Ramos (cell line): Measurements from ENCODE around the gene MRPL11.
"Not testable (repeated sequence)": the region's sequence is repeated elsewhere in the genome, so short reads cannot be mapped to it uniquely, and the experiment has no call there.

Experiments
- in situ Hi-C: fragments of 300-500 bp; cut with MboI; formaldehyde crosslinking; loops from one replicate; pipeline ENCODE4 v1.14.3; 2022; ENCODE audit warnings: low sequenced_read_pairs; ENCODE audit not compliant: unreplicated experiment

MRPL11 gene

GRCh38 chr11:66440101-66440939, 1.7 kb upstream of the MRPL11 start:
- in situ Hi-C loops, result not testable (repeated sequence)

DNA sequence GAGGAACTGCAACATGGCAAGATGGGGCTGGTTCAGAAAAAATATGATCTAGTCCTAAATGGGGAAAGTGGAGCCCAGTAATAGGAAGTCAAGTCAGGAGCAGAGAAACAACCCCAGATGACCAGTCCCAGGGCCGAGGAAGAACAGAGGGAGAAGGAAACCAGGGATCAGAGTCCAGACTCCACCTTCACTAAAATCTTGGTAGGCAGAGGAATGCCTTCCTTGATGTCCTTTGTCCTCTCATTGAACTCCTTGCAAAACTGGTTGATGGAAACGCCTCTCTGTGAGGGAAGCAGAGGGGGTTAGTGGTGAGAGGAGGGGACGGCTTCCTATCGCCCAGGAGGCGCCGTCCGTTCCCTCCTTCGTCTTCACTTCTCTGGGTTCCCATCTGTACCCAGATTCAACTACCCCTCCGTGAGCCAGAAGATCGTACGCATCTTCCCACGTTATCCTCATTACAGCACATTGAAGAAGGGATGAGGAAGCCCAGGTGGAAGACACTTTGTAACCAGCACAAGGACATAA, 607 bp downstream of the MRPL11 start:
- in situ Hi-C loops, result no loop called here

DNA sequence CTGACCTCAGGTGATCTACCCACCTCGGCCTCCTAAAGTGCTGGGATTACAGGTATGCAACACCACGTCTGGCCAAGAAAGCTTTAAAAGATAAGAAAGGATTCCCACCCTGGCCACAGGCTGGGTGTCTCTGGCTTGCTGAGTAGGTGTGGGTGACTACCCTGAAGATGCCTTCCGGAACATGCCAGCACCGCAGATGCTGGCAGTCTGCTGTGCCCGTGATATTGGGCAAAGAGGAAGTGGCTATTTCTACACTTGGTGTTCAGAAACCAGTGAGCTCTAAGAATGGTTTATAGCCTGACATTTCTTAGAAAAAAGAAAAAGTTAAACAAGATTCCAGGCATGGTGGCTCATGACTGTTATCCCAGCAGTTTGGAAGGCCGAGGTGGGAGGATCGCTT, 6.1 kb downstream of the MRPL11 start:
- in situ Hi-C loops, result no loop called here

DNA sequence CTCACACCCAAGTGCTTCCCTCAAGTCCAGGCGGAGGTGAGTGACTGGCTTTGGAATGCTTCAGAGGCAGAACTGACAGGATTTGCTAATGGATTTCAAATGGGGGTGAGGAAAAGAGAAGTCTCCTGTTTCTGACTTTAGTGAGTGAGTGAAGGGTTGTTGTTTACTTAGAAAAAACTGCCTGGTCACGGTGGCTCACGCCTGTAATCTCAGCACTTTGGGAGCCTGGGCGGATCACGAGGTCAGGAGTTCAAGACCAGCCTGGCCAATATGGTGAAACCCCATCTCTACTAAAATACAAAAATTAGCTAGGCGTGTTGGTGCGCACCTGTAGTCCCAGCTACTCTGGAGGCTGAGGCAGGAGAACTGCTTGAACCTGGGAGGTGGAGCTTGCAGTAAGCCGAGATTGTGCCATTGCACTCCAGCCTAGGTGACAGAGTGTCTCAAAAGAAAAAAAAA, 6.7 kb downstream of the MRPL11 start:
- in situ Hi-C loops, result not testable (repeated sequence)

GRCh38 chr11:66431287-66431686, 7.4 kb downstream of the MRPL11 start:
- in situ Hi-C loops, result not testable (repeated sequence)

GRCh38 chr11:66429983-66430602, 8.6 kb downstream of the MRPL11 start:
- in situ Hi-C loops, result no loop called here

GRCh38 chr11:66428933-66429332, 9.7 kb downstream of the MRPL11 start:
- in situ Hi-C loops, result no loop called here

- in situ Hi-C loops, result no loop called here
These were observed 12.3 kb downstream of the MRPL11 start for GRCh38 chr11:66426314-66426713.

DNA sequence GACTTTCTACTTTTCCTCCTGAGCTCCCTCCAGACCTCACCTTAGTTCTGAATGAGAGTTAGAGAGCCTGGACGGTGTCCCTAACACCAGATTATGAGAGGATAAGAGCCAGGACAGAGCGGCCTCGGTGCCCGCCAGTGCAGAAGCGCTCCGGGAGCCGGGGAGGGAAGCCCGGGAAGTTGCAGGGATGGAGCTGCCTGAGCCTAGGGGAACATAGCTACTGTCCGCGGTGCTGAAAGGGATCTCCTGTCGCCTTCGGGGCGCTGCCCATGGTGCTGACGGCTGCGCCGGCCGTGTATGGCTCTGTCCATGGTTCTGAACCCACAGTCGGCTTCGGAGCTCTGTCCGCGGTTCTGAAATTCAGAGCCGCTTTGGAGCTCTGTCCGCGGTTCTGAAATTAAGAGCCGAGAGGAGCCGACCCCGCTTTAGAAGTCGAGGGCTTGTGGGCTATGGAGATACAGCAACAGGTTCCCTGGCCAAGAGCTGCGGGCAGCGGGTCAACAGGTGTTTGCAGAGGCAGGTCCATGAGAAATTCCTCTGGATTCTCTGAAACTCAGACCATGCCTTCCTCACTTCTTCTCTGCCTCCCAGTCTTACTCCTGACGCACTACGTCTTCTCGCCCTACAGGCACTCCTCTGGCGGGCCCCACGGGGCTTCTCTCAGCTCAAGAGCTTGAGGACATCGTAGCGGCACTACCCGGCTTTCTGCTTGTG, 17.0 kb downstream of the MRPL11 start:
- in situ Hi-C loops, result no loop called here

- in situ Hi-C loops, result no loop called here
These were observed 17.8 kb downstream of the MRPL11 start, which contains the start of gene NPAS4 for GRCh38 chr11:66420671-66421476. Gene NPAS4, plus strand, starts transcription at chr11:66421035. Its CDS starts 145 bp downstream, at chr11:66421180.

- in situ Hi-C loops, result no loop called here
These were observed 18.8 kb downstream of the MRPL11 start for GRCh38 chr11:66419825-66420224.

- in situ Hi-C loops, result no loop called here
These were observed 19.7 kb downstream of the MRPL11 start for GRCh38 chr11:66418986-66419308.

DNA sequence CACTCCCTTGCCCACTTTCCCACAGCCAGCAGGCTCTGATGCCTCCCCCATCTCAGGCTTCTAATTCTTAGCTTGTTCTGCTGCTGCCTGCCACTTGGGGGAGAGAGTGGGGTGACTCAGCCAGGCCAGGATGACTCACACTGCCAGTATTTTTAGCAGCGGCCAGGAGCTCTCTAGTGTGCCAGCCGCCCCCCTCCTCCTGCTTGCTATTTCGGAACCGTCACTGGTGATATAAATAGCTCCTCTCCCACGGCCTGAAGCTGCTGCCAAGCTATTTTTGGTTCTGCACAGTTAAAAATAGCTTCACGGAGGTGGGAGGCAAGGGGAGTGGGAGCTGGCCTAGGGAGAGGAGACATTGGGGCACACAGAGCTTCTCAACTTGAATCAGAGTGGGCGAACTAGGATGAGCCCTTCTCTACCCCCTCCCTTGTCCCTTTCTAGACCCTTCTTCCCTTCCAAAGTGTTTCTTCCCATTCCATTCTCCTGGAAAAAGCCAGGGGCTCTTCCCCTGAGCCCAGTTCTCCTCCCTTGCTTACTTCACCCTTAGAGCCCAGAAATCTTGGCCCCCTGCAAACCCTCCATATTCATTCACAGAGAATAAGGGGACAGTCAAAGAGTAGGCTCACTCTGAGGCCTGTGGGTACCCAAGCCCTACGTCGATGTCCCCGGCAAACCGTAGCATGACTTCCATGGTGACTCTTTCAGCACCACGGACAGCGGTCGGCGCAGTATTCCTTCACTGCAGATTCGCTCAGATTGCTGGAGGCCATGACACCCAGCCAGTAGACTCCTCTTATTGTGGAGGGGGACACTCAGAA, 20.3 kb downstream of the MRPL11 start:
- in situ Hi-C loops, result no loop called here

DNA sequence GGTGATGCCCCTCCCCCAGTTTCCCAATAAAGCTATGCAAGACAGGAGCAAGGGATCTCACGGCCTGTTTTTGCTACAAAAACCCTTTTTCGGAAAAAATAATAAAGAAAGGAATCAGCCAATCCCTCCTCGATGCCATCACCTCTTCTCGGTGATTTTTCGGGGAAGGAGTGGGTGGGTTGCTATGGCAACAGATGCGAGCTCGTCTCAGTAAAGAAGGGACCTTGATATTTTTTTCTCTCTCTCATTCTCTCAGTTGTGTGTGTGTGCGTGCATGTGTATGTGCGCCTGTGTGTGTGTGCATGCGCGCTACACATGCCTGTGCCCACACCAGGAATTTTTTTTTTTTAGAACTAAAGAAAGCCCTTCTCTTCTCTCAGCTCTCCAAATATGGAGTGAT, 21.6 kb downstream of the MRPL11 start:
- in situ Hi-C loops, result no loop called here

DNA sequence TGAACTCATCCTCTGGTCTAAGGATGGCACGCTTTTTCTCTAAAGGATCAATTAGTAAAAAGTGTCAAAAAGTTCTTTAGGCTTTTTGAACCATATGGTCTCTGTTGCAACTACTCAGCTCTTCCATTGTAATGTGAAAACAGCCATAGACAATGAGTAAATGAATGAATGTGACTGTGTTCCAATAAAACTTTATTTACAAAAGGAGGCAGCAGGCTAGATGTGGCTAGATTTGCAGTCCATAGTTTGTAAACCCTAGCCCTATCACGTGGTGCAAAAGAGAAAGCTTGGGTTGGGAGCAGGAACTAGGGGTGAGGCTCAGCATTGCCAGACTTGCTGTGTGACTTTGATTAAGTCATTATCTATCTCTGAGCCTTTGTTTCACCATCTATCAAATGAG, 23.2 kb downstream of the MRPL11 start:
- in situ Hi-C loops, result no loop called here

DNA sequence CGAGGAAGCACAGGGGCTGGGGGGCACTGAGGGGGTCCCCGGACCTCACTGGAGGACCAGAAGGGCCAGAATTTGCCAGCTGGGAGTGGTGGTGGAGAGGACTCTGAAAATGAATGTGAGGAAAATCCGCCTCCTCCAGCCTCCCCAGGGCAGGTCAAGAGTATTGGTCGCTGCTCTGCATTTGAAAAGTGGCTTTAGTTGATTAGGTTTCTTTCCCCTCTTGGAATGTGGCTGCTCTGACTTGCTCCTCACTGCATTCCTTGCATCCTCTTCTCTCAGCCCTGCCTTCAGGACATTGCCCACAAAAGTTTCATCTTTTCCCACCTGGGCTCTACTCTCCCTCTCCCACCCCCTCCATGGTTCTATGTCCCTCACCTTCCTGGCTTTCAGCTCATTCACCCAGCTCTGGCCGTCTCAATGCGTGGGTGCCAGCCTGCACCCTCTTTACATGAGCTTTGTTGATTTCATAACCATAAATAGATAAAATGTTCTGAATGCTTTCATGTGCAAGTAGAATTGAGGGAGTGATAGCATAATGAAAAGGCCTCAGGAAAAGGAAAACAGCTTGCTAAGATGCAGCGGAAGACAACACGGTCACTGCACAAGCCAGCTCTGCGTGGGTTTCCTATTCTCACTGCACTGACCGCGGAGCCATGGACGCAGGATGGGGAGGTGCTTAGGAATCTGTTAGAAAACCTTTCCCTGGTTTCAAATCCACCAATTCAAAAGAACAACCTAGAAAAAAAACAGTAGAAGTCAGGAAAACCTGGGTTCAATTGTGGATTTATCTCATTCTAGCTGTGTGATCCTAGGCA, 24.3 kb downstream of the MRPL11 start:
- in situ Hi-C loops, result no loop called here

GRCh38 chr11:66413167-66413566, 25.5 kb downstream of the MRPL11 start:
- in situ Hi-C loops, result no loop called here

GRCh38 chr11:66412110-66412509, 26.5 kb downstream of the MRPL11 start:
- in situ Hi-C loops, result no loop called here
